Cerebellar cortex (tissue), 1 donor: Measurements from ENCODE around the gene ZBED2.
A peak's percentile ranks its signal among the peaks of the same experiment; 100 is the strongest.
"Not testable (repeated sequence)": the region's sequence is repeated elsewhere in the genome, so short reads cannot be mapped to it uniquely, and the experiment has no call there.

Source experiments
- DNase-seq: peaks from one replicate; pipeline ENCODE4 v3.0.0-alpha.2; 2015; ENCODE audit warnings: low spot score

ZBED2 gene

GRCh38 chr3:111595232-111595631, at the start of gene ZBED2:
Gene ZBED2, minus strand, starts transcription at chr3:111595346. Its CDS starts 1,145 bp downstream, at chr3:111594201.
- no peak for DNase-seq

- no peak for DNase-seq
Measured at GRCh38 chr3:111639316-111639715, 44.2 kb upstream of the ZBED2 start.

GRCh38 chr3:111636366-111636885, 41.3 kb upstream of the ZBED2 start:
- DNase-seq: no peak

- no peak for DNase-seq
Measured at GRCh38 chr3:111635403-111635802, 40.3 kb upstream of the ZBED2 start.

- not testable (repeated sequence) for DNase-seq
Measured at GRCh38 chr3:111630638-111631037, 35.5 kb upstream of the ZBED2 start.

GRCh38 chr3:111629018-111629417, 33.9 kb upstream of the ZBED2 start:
- DNase-seq: not testable (repeated sequence)

GRCh38 chr3:111627092-111627491, 31.9 kb upstream of the ZBED2 start:
- DNase-seq: no peak

- DNase-seq: peak; percentile 6
Measured at GRCh38 chr3:111621535-111621934, 26.4 kb upstream of the ZBED2 start.

GRCh38 chr3:111619833-111620232, 24.7 kb upstream of the ZBED2 start:
- DNase-seq: no peak

- no peak for DNase-seq
Measured at GRCh38 chr3:111618945-111619344, 23.8 kb upstream of the ZBED2 start.

GRCh38 chr3:111617912-111618601, 22.9 kb upstream of the ZBED2 start:
- no peak for DNase-seq

- DNase-seq: no peak
Measured at GRCh38 chr3:111617406-111617805, 22.3 kb upstream of the ZBED2 start.

GRCh38 chr3:111616417-111617105, 21.4 kb upstream of the ZBED2 start:
- no peak for DNase-seq

- no peak for DNase-seq
Measured at GRCh38 chr3:111615880-111616279, 20.7 kb upstream of the ZBED2 start.

GRCh38 chr3:111613294-111613693, 18.1 kb upstream of the ZBED2 start:
- DNase-seq: no peak

GRCh38 chr3:111610612-111611054, 15.5 kb upstream of the ZBED2 start:
- no peak for DNase-seq

- DNase-seq: no peak
Measured at GRCh38 chr3:111610189-111610588, 15.0 kb upstream of the ZBED2 start.

GRCh38 chr3:111609700-111610099, 14.6 kb upstream of the ZBED2 start:
- DNase-seq: no peak

- no peak for DNase-seq
Measured at GRCh38 chr3:111608383-111608782, 13.2 kb upstream of the ZBED2 start.

- no peak for DNase-seq
Measured at GRCh38 chr3:111607240-111607920, 12.2 kb upstream of the ZBED2 start.

GRCh38 chr3:111605493-111605892, 10.3 kb upstream of the ZBED2 start:
- DNase-seq: no peak

GRCh38 chr3:111605018-111605417, 9.9 kb upstream of the ZBED2 start:
- DNase-seq: no peak

GRCh38 chr3:111604119-111604518, 9.0 kb upstream of the ZBED2 start:
- DNase-seq: no peak
